ENCODE results near the gene NOS1AP.

- no peak for TF ChIP-seq TEAD4 (CRISPR knock-in tag; IDR thresholded peaks at IDR 0.05)
- no peak for TF ChIP-seq USF2 (CRISPR knock-in tag; IDR thresholded peaks at IDR 0.05)
- TF ChIP-seq, protein P1, sequence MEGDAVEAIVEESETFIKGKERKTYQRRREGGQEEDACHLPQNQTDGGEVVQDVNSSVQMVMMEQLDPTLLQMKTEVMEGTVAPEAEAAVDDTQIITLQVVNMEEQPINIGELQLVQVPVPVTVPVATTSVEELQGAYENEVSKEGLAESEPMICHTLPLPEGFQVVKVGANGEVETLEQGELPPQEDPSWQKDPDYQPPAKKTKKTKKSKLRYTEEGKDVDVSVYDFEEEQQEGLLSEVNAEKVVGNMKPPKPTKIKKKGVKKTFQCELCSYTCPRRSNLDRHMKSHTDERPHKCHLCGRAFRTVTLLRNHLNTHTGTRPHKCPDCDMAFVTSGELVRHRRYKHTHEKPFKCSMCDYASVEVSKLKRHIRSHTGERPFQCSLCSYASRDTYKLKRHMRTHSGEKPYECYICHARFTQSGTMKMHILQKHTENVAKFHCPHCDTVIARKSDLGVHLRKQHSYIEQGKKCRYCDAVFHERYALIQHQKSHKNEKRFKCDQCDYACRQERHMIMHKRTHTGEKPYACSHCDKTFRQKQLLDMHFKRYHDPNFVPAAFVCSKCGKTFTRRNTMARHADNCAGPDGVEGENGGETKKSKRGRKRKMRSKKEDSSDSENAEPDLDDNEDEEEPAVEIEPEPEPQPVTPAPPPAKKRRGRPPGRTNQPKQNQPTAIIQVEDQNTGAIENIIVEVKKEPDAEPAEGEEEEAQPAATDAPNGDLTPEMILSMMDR (IDR thresholded peaks at IDR 0.05): no peak
- TF ChIP-seq, protein P2, sequence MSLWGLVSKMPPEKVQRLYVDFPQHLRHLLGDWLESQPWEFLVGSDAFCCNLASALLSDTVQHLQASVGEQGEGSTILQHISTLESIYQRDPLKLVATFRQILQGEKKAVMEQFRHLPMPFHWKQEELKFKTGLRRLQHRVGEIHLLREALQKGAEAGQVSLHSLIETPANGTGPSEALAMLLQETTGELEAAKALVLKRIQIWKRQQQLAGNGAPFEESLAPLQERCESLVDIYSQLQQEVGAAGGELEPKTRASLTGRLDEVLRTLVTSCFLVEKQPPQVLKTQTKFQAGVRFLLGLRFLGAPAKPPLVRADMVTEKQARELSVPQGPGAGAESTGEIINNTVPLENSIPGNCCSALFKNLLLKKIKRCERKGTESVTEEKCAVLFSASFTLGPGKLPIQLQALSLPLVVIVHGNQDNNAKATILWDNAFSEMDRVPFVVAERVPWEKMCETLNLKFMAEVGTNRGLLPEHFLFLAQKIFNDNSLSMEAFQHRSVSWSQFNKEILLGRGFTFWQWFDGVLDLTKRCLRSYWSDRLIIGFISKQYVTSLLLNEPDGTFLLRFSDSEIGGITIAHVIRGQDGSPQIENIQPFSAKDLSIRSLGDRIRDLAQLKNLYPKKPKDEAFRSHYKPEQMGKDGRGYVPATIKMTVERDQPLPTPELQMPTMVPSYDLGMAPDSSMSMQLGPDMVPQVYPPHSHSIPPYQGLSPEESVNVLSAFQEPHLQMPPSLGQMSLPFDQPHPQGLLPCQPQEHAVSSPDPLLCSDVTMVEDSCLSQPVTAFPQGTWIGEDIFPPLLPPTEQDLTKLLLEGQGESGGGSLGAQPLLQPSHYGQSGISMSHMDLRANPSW (CRISPR knock-in tag; conservative IDR thresholded peaks at IDR 0.05; ENCODE audit: low read depth): no peak
- TF ChIP-seq EMX1 (CRISPR knock-in tag; IDR thresholded peaks at IDR 0.05): no peak
- no peak for TF ChIP-seq ELF4 (CRISPR knock-in tag; IDR thresholded peaks at IDR 0.05; ENCODE audit: low read depth)
- TF ChIP-seq CREB1 (CRISPR knock-in tag; IDR thresholded peaks at IDR 0.05): no peak
- TF ChIP-seq, protein P3, sequence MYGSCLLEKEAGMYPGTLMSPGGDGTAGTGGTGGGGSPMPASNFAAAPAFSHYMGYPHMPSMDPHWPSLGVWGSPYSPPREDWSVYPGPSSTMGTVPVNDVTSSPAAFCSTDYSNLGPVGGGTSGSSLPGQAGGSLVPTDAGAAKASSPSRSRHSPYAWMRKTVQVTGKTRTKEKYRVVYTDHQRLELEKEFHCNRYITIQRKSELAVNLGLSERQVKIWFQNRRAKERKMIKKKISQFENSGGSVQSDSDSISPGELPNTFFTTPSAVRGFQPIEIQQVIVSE (CRISPR knock-in tag; IDR thresholded peaks at IDR 0.05; ENCODE audit: borderline replicate concordance): no peak
- TF ChIP-seq RORB (CRISPR knock-in tag; IDR thresholded peaks at IDR 0.05): no peak
- TF ChIP-seq, protein P4, sequence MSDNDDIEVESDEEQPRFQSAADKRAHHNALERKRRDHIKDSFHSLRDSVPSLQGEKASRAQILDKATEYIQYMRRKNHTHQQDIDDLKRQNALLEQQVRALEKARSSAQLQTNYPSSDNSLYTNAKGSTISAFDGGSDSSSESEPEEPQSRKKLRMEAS (CRISPR knock-in tag; IDR thresholded peaks at IDR 0.05): no peak
- no peak for TF ChIP-seq NR3C1 (CRISPR knock-in tag; conservative IDR thresholded peaks at IDR 0.05; ENCODE audit: low read depth)
- TF ChIP-seq PRDM15 (CRISPR knock-in tag; IDR thresholded peaks at IDR 0.05): no peak
- no peak for TF ChIP-seq ZNF219 (CRISPR knock-in tag; IDR thresholded peaks at IDR 0.05; ENCODE audit: borderline replicate concordance)
- TF ChIP-seq, protein P5, sequence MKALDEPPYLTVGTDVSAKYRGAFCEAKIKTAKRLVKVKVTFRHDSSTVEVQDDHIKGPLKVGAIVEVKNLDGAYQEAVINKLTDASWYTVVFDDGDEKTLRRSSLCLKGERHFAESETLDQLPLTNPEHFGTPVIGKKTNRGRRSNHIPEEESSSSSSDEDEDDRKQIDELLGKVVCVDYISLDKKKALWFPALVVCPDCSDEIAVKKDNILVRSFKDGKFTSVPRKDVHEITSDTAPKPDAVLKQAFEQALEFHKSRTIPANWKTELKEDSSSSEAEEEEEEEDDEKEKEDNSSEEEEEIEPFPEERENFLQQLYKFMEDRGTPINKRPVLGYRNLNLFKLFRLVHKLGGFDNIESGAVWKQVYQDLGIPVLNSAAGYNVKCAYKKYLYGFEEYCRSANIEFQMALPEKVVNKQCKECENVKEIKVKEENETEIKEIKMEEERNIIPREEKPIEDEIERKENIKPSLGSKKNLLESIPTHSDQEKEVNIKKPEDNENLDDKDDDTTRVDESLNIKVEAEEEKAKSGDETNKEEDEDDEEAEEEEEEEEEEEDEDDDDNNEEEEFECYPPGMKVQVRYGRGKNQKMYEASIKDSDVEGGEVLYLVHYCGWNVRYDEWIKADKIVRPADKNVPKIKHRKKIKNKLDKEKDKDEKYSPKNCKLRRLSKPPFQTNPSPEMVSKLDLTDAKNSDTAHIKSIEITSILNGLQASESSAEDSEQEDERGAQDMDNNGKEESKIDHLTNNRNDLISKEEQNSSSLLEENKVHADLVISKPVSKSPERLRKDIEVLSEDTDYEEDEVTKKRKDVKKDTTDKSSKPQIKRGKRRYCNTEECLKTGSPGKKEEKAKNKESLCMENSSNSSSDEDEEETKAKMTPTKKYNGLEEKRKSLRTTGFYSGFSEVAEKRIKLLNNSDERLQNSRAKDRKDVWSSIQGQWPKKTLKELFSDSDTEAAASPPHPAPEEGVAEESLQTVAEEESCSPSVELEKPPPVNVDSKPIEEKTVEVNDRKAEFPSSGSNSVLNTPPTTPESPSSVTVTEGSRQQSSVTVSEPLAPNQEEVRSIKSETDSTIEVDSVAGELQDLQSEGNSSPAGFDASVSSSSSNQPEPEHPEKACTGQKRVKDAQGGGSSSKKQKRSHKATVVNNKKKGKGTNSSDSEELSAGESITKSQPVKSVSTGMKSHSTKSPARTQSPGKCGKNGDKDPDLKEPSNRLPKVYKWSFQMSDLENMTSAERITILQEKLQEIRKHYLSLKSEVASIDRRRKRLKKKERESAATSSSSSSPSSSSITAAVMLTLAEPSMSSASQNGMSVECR (CRISPR knock-in tag; IDR thresholded peaks at IDR 0.05; ENCODE audit: borderline replicate concordance): no peak
Observed at GRCh38 chr1:162236201-162236600, 166.7 kb downstream of the NOS1AP start.

Data from WTC11 (cell line).